Transverse colon (tissue), 4 donors: ENCODE measurements around the gene G6PC3. TPM values are rescaled to one million over a fixed set of nuclear protein-coding genes. Genes with fewer than 3 reads are reported as not detected.
A peak's percentile ranks its signal among the peaks of the same experiment; 100 is the strongest.

ENCODE experiments used
- DNase-seq: peaks from one replicate; pipeline ENCODE4 v3.0.0-alpha.2; 2019
- H3K27ac ChIP-seq, 4 donors: fragments of 200-600 bp; sonication (generic); 2 replicates each; pipeline ENCODE4 v1.5.1; 2016 to 2018; ENCODE audit warnings: inconsistent platforms in 4 of 4
- H3K27me3 ChIP-seq: fragments of 200-600 bp; sonication (generic); 2 replicates; pipeline ENCODE4 v1.5.1; 2017; ENCODE audit warnings: inconsistent platforms
- H3K36me3 ChIP-seq, 4 donors: fragments of 200-600 bp; sonication (generic); 2 replicates each; pipeline ENCODE4 v1.5.1; 2017 to 2019; ENCODE audit warnings: inconsistent platforms in 4 of 4
- H3K4me1 ChIP-seq, 4 donors: fragments of 200-600 bp; sonication (generic); 2 replicates each; pipeline ENCODE4 v1.5.1; 2017 to 2020; ENCODE audit warnings: inconsistent platforms in 4 of 4
- H3K4me3 ChIP-seq, 4 donors: fragments of 200-600 bp; sonication (generic); 1 replicate in 1 of 4; 2 replicates in 3 of 4; pipeline versions ENCODE4 v1.5.1 to v1.6.1; 2017 to 2019; ENCODE audit warnings: inconsistent platforms in 4 of 4
- H3K9me3 ChIP-seq, 2 donors: fragments of 200-600 bp; sonication (generic); 2 replicates each; pipeline ENCODE4 v1.5.1; 2017 to 2019; ENCODE audit warnings: inconsistent platforms in 2 of 2
- CTCF ChIP-seq, 5 experiments: fragments of 200-600 bp in 3 of 5; fragments of 450-650 bp in 2 of 5; sonication (generic) in 3 of 5; IDR thresholded peaks; 1 replicate in 2 of 5; 2 replicates in 3 of 5; pipeline ENCODE4 v1.5.1; 2016 to 2017; ENCODE audit warnings: antibody characterized with exemption in 5 of 5, inconsistent platforms in 3 of 5, mild to moderate bottlenecking in 2 of 5, moderate library complexity in 1 of 5
- EP300 ChIP-seq: sonication (generic); formaldehyde crosslinking; IDR thresholded peaks from one replicate; pipeline ENCODE4 v1.6.1; 2017; ENCODE audit warnings: antibody characterized with exemption, low read depth
- POLR2A ChIP-seq: fragments of 450-650 bp; IDR thresholded peaks from one replicate; pipeline ENCODE4 v1.6.1; 2016; ENCODE audit warnings: antibody characterized with exemption, mild to moderate bottlenecking, moderate library complexity
- POLR2AphosphoS5 ChIP-seq, 3 donors: sonication (generic); formaldehyde crosslinking; IDR thresholded peaks; one replicate each; pipeline ENCODE4 v1.6.1; 2016; ENCODE audit warnings: antibody characterized with exemption in 3 of 3
- WGBS, 2 donors: methylation state at CpG; one replicate each; pipeline ENCODE4 v1.1.5; 2018; ENCODE audit warnings: low coverage in 1 of 2; 5-methylcytosine and 5-hydroxymethylcytosine counted together
- in situ Hi-C, 4 donors: fragments of 200-750 bp; cut with MboI; loops; one replicate each; pipeline versions ENCODE4 v1.15.0 to v1.15.1; 2017; ENCODE audit warnings: low sequenced_read_pairs in 3 of 4, low pct_ligation_motif_present in 1 of 4, low pct_unique_long_range_greater_than_20kb in 1 of 4
- intact Hi-C: fragments of 100-400 bp; cut with DNase I; formaldehyde crosslinking; loops from one replicate; pipeline ENCODE4 v1.15.1; 2023; ENCODE audit warnings: low total_unique reads
- total RNA-seq, 4 donors: library from RNA; depleted of rRNA; stranded (reverse); fragments of >200 nt; gene quantifications; one replicate each; pipeline ENCODE4 v1.1.0, GENCODE V29; 2016

The G6PC3 gene
- total RNA-seq, 4 donors from 2014 or later = 5.2 to 35.6 (median 18.5) TPM

GRCh38 chr17:44039829-44040635 is 30.5 kb upstream of the G6PC3 start:
- in situ Hi-C loops = loop anchor here in 1 of 4 donors (10.0 kb wide), 1 partner anchor 95 kb away; the partner anchor contains the start of gene PPY
- Histone ChIP-seq H3K9me3 (no peaks in the 10 kb centered on the region), H3K27ac (peak overlapping the region; percentile 12 to 59 (median 22)), H3K4me3 (no peak overlapping the region), H3K36me3 (peaks cover 0 to 28% (median 8%) of the 10 kb centered on the region in 4 donors), H3K4me1 (peaks cover 0 to 40% (median 16%) of the 10 kb centered on the region in 4 donors), H3K27me3 (no peaks in the 10 kb centered on the region)
- WGBS, 2 donors = 76% methylated on average over 6 of the region's 6 CpGs; no CpG with 5 or more reads in 1 of the 2 donors
- intact Hi-C loops = no loop called here
- DNase-seq = no peak
- TF ChIP-seq EP300 (no peak), POLR2A (no peak), POLR2AphosphoS5 (IDR thresholded peaks at IDR 0.05) (no peak), CTCF (IDR thresholded peaks at IDR 0.05) (no peak)

GRCh38 chr17:44043272-44043696 is 27.3 kb upstream of the G6PC3 start:
- H3K9me3 ChIP-seq = no peaks in the 10 kb centered on the region
- no peak overlapping the region for H3K4me3 ChIP-seq

GRCh38 chr17:44044071-44044470 is 26.5 kb upstream of the G6PC3 start:
- 75% methylated on average over 1 of the region's 1 CpG; no CpG with 5 or more reads in 1 of the 2 donors for WGBS, 2 donors
- H3K4me1 ChIP-seq = peaks cover 0 to 40% (median 16%) of the 10 kb centered on the region in 4 donors
- in situ Hi-C loops = loop anchor here in 1 of 4 donors (10.0 kb wide), 1 partner anchor 99 kb away; the partner anchor contains the start of gene PPY

More at GRCh38 chr17:44043272-44043696, 27.3 kb upstream of the G6PC3 start:
- H3K4me1 ChIP-seq = peaks cover 0 to 40% (median 16%) of the 10 kb centered on the region in 4 donors
- DNase-seq = no peak
- H3K27ac ChIP-seq = peak overlapping the region in 3 of 4 donors; percentile 46 to 54 (median 50)
- H3K27me3 ChIP-seq = no peaks in the 10 kb centered on the region
- intact Hi-C loops = no loop called here
- WGBS, 2 donors = 66% methylated on average over 4 of the region's 4 CpGs; no CpG with 5 or more reads in 1 of the 2 donors
- no peak for TF ChIP-seq EP300
- TF ChIP-seq POLR2A = no peak
- no peak for TF ChIP-seq CTCF (IDR thresholded peaks at IDR 0.05)
- TF ChIP-seq POLR2AphosphoS5 (IDR thresholded peaks at IDR 0.05) = no peak
- peaks cover 0 to 15% (median 0%) of the 10 kb centered on the region in 4 donors for H3K36me3 ChIP-seq
- in situ Hi-C loops = loop anchor here in 1 of 4 donors (10.0 kb wide), 1 partner anchor 98 kb away; the partner anchor contains the start of gene PPY

More at GRCh38 chr17:44044071-44044470, 26.5 kb upstream of the G6PC3 start:
- DNase-seq = no peak
- intact Hi-C loops = no loop called here
- H3K36me3 ChIP-seq = peaks cover 0 to 15% (median under 1%) of the 10 kb centered on the region in 4 donors
- H3K4me3 ChIP-seq = no peak overlapping the region
- TF ChIP-seq CTCF (IDR thresholded peaks at IDR 0.05) (no peak), POLR2AphosphoS5 (IDR thresholded peaks at IDR 0.05) (no peak), POLR2A (no peak), EP300 (no peak)
- H3K9me3 ChIP-seq = no peaks in the 10 kb centered on the region
- no peaks in the 10 kb centered on the region for H3K27me3 ChIP-seq
- H3K27ac ChIP-seq = peak overlapping the region in 3 of 4 donors; percentile 46 to 54 (median 50)
